GM19328 (cell line): ENCODE measurements around the gene GPR158.

Source experiments
- ATAC-seq: cut with Tn5 transposase; IDR thresholded peaks from one replicate; pipeline ENCODE4 v1.9.1; 2021; ENCODE audit warnings: mild to moderate bottlenecking, moderate library complexity; ENCODE audit not compliant: unreplicated experiment

Gene GPR158

GRCh38 chr10:25206693-25207414 lies 32.1 kb downstream of the GPR158 start:
- ATAC-seq, result no peak

GRCh38 chr10:25209618-25210017 lies 34.8 kb downstream of the GPR158 start:
- ATAC-seq, result no peak

GRCh38 chr10:25210265-25210664 lies 35.5 kb downstream of the GPR158 start:
- no peak for ATAC-seq

GRCh38 chr10:25220156-25220555 lies 45.4 kb downstream of the GPR158 start:
- no peak for ATAC-seq

GRCh38 chr10:25222085-25222660 lies 47.4 kb downstream of the GPR158 start:
- no peak for ATAC-seq

- no peak for ATAC-seq
Measured at GRCh38 chr10:25226775-25227682, 52.2 kb downstream of the GPR158 start.

- ATAC-seq, result no peak
Measured at GRCh38 chr10:25231751-25232150, 57.0 kb downstream of the GPR158 start.

- no peak for ATAC-seq
Measured at GRCh38 chr10:25232204-25232603, 57.4 kb downstream of the GPR158 start.

- no peak for ATAC-seq
Measured at GRCh38 chr10:25245165-25245564, 70.4 kb downstream of the GPR158 start.

- no peak for ATAC-seq
Measured at GRCh38 chr10:25257646-25258045, 82.8 kb downstream of the GPR158 start.

GRCh38 chr10:25261110-25261509 lies 86.3 kb downstream of the GPR158 start:
- no peak for ATAC-seq

- ATAC-seq, result no peak
Measured at GRCh38 chr10:25261558-25261957, 86.8 kb downstream of the GPR158 start.

GRCh38 chr10:25263931-25264330 lies 89.1 kb downstream of the GPR158 start:
- ATAC-seq, result no peak

GRCh38 chr10:25278180-25278579 lies 103.4 kb downstream of the GPR158 start:
- no peak for ATAC-seq

- no peak for ATAC-seq
Measured at GRCh38 chr10:25280076-25280475, 105.3 kb downstream of the GPR158 start.

- no peak for ATAC-seq
Measured at GRCh38 chr10:25280573-25280972, 105.8 kb downstream of the GPR158 start.

GRCh38 chr10:25285809-25286208 lies 111.0 kb downstream of the GPR158 start:
- no peak for ATAC-seq

- ATAC-seq, result no peak
Measured at GRCh38 chr10:25288181-25288580, 113.4 kb downstream of the GPR158 start.

GRCh38 chr10:25294032-25294926 lies 119.5 kb downstream of the GPR158 start:
- no peak for ATAC-seq

- no peak for ATAC-seq
Measured at GRCh38 chr10:25296324-25296723, 121.5 kb downstream of the GPR158 start.

- ATAC-seq, result no peak
Measured at GRCh38 chr10:25297466-25297865, 122.7 kb downstream of the GPR158 start.
